Pancreas (tissue), 10 donors: ENCODE results near the gene JAKMIP3. TPM values are rescaled to one million over a fixed set of nuclear protein-coding genes. Genes with fewer than 3 reads are reported as not detected.

Experiments used
- ATAC-seq, 4 donors: fragments of 200-7000 bp; cut with Tn5 transposase; one replicate each; pipeline versions ENCODE4 v1.8.0 to v1.9.1; 2020; ENCODE audit warnings: mild to moderate bottlenecking in 4 of 4, moderate library complexity in 4 of 4
- DNase-seq, 6 donors: peaks; one replicate each; pipeline ENCODE4 v3.0.0-alpha.2; 2020
- FAIRE-seq: peaks from 2 replicates; lab custom pipeline; 2012; peaks lifted over from hg19 to GRCh38; lab: Jason Lieb, UNC
- H3K27ac ChIP-seq, 4 donors: fragments of 200-600 bp; sonication (generic); 1 replicate in 3 of 4; 2 replicates in 1 of 4; pipeline versions ENCODE4 v1.5.0 to v1.8.0; 2020
- H3K27me3 ChIP-seq, 4 donors: fragments of 200-600 bp; one replicate each; pipeline ENCODE4 v1.8.0; 2021
- H3K36me3 ChIP-seq, 3 donors: fragments of 200-600 bp; sonication (generic) in 1 of 3; one replicate each; pipeline versions ENCODE4 v1.5.0 to v1.8.0; 2020 to 2021
- H3K4me1 ChIP-seq, 3 donors: fragments of 200-600 bp; one replicate each; pipeline ENCODE4 v1.8.0; 2021
- H3K4me3 ChIP-seq, 4 donors: fragments of 200-600 bp; sonication (generic) in 2 of 4; one replicate each; pipeline versions ENCODE4 v1.5.0 to v1.8.0; 2020 to 2021
- H3K9me3 ChIP-seq, 4 donors: fragments of 200-600 bp; one replicate each; pipeline ENCODE4 v1.8.0; 2021
- WGBS, 2 donors: extraction: QIAGEN DNeasy Blood & Tissue Kit; methylation state at CpG; one replicate each; pipeline ENCODE4 v1.1.7; 2013; 5-methylcytosine and 5-hydroxymethylcytosine counted together
- intact Hi-C, 3 donors: fragments of 100-400 bp; cut with DNase I; formaldehyde crosslinking; loops; one replicate each; pipeline versions ENCODE4 v1.11.1 to v1.14.2; 2022
- polyA plus RNA-seq, 2 donors: library from polyadenylated mRNA; stranded (reverse); fragments of 200-250 nt; gene quantifications; one replicate each; pipeline ENCODE4 v1.2.3, GENCODE V29; 2013
- total RNA-seq, 6 donors: library from RNA; stranded (reverse); fragmentation: NEBNext Ultra II Directional in 4 of 6; extraction: Animal tissue kit (Norgen Biotek cat#: 25700) in 4 of 6; gene quantifications; one replicate each; pipeline versions ENCODE4 v1.2.1 to v1.2.4, GENCODE V29; 2021 to 2023
- TF ChIP-seq, protein P1 (sequence below), 4 donors: fragments of 200-600 bp; sonication (generic) in 3 of 4; IDR thresholded peaks; one replicate each; pipeline versions ENCODE4 v1.5.0 to v1.8.0; 2021; ENCODE audit warnings: antibody characterized with exemption in 4 of 4
- donor health status: healthy with polysubstance abuse.
- donor health status: DM: no; HTN: no; CAD: no; lungs with moderate emphysema.
- donor health status: DM: no; HTN: no; CAD: no.
- donor health status: control.
- donor health status: control.
- donor health status: Bipolar disorder and iron deficiency.
- donor health status: DM: yes; HTN: yes; CAD: no.
- donor health status: DM: no; HTN: no; CAD: no.
- donor health status: DM: no; HTN: no; CAD: no.
- donor health status: DM: yes; HTN: yes; CAD: no.

Gene JAKMIP3
- total and polyA plus RNA-seq, 8 donors = 0.19 to 1.4 (median 0.33) TPM

DNA sequence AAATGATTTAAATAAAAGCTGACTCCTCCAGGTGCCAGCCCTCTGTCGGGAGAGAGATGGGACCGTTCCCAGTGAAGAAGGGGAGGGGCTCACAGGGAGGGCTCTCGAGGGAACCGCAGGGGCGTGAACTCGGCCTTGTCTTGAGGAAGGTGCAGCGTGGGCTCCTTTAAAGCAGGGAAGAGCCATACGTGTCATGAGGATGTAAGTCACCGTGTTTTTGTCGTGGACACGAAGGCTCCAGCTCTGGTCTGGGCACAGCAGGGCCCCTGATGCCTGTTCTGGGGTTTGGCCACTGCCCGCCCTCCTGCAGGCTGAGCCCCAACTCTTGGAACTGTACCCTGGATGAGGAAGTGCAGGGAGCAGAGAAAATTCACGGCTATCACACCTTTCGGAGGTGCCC lies 45.0 kb downstream of the JAKMIP3 start:
- H3K4me3 ChIP-seq = no peak overlapping the region
- DNase-seq (peak in 1 of 6 donors; percentile 3), FAIRE-seq (no peak), ATAC-seq (no peak)
- intact Hi-C loops = no loop called here
- no peak overlapping the region for H3K27ac ChIP-seq
- TF ChIP-seq, protein P1, sequence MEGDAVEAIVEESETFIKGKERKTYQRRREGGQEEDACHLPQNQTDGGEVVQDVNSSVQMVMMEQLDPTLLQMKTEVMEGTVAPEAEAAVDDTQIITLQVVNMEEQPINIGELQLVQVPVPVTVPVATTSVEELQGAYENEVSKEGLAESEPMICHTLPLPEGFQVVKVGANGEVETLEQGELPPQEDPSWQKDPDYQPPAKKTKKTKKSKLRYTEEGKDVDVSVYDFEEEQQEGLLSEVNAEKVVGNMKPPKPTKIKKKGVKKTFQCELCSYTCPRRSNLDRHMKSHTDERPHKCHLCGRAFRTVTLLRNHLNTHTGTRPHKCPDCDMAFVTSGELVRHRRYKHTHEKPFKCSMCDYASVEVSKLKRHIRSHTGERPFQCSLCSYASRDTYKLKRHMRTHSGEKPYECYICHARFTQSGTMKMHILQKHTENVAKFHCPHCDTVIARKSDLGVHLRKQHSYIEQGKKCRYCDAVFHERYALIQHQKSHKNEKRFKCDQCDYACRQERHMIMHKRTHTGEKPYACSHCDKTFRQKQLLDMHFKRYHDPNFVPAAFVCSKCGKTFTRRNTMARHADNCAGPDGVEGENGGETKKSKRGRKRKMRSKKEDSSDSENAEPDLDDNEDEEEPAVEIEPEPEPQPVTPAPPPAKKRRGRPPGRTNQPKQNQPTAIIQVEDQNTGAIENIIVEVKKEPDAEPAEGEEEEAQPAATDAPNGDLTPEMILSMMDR (IDR thresholded peaks at IDR 0.05) = no peak
- no peaks in the 10 kb centered on the region for H3K36me3 ChIP-seq
- no peaks in the 10 kb centered on the region for H3K4me1 ChIP-seq
- no peaks in the 10 kb centered on the region for H3K27me3 ChIP-seq
- WGBS, 2 donors = 56 to 64% methylated on average over 14 of the region's 14 CpGs
- no peaks in the 10 kb centered on the region for H3K9me3 ChIP-seq

DNA sequence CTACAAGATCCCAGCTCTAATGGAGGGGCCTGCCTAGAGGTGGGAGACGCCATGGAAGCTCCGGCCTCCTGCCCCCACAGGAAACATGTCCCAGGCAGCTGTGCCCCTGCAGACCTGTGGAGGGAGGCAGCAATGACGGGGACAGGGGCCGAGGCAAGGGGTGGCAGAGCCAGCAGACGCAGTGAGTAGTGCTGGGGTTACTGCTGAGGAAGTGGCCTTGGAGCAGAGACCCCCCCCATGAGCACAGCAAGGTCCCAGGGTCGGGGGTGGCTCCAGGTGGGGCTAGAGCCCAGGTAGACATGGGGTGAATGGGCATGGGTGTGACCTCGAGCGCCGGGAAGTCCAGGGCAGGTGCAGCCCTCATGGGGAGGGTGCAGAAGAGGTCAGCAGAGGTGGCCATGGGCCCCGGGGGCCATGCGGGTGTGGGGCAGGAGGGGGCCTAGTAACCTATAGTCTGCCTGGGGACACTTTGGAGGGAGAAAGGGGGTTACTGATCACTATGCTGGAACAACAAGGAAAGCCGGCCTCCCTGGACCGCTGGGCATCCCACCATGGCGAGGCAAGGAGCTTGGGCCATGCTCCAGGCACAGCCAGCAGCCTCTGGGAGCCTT lies 45.5 kb downstream of the JAKMIP3 start:
- 60 to 73% methylated on average over 14 of the region's 14 CpGs for WGBS, 2 donors
- FAIRE-seq (no peak), DNase-seq (peak in 2 of 6 donors; percentile 5 to 39), ATAC-seq (no peak)
- TF ChIP-seq, protein P1 (IDR thresholded peaks at IDR 0.05) = no peak
- Histone ChIP-seq H3K9me3 (no peaks in the 10 kb centered on the region), H3K4me3 (no peak overlapping the region), H3K27me3 (no peaks in the 10 kb centered on the region), H3K4me1 (no peaks in the 10 kb centered on the region), H3K36me3 (no peaks in the 10 kb centered on the region), H3K27ac (no peak overlapping the region)
- intact Hi-C loops = no loop called here

DNA sequence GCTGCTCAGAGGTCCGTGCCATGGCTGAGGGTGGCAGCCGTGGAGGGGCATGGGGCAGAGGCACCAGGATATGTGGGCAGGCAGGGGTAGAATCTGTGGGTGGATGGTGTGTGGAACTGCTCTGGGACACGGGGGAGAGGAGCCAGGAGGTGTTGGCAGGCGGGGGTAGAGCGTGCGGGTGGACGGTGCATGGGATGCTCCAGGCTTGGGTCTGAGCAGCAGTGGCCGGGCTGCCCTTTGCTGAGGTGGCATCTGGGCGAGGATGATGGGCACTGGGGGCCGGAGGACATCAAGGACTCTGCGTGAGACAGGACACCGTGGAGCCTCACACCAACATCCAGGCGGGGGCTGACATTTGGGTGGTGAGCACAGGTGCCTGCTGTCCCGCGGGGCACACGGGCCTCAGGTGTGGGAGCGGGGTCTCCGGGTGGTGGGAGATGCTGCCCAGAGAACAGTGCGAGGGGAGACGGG lies 46.2 kb downstream of the JAKMIP3 start:
- ATAC-seq (no peak), FAIRE-seq (no peak), DNase-seq (peak in 2 of 6 donors; percentile 2 to 44)
- Histone ChIP-seq H3K27me3 (no peaks in the 10 kb centered on the region), H3K27ac (no peak overlapping the region), H3K9me3 (no peaks in the 10 kb centered on the region), H3K4me1 (no peaks in the 10 kb centered on the region), H3K36me3 (no peaks in the 10 kb centered on the region), H3K4me3 (no peak overlapping the region)
- TF ChIP-seq, protein P1 (IDR thresholded peaks at IDR 0.05) = no peak
- intact Hi-C loops = no loop called here
- WGBS, 2 donors = 68 to 76% methylated on average over 20 of the region's 20 CpGs

DNA sequence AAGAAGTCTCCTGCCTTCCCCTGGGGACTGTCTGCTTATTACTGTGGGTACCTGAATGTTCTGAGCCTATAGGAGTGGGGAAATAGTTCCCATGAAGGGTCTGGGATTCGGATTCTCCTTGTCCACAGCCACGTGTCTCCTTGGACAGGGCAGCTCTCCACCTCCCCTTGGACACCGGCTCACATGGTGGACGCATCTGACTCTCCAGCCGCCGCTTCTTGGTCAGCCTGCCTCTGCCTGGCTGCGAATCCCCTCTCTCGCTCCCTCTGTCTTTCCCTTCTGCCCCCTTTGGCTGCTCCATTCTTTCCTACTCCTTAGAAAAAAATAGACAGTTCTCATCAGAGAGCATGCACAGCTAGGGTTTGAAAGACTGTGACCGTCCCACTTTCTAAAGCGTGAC lies 46.9 kb downstream of the JAKMIP3 start:
- FAIRE-seq = no peak
- H3K27me3 ChIP-seq = no peaks in the 10 kb centered on the region
- H3K27ac ChIP-seq = no peak overlapping the region
- intact Hi-C loops = no loop called here
- no peak overlapping the region for H3K4me3 ChIP-seq
- no peak for DNase-seq
- H3K9me3 ChIP-seq = no peaks in the 10 kb centered on the region
- H3K4me1 ChIP-seq = no peaks in the 10 kb centered on the region
- WGBS, 2 donors = 66 to 76% methylated on average over 10 of the region's 10 CpGs
- no peaks in the 10 kb centered on the region for H3K36me3 ChIP-seq
- ATAC-seq = no peak
- TF ChIP-seq, protein P1 (IDR thresholded peaks at IDR 0.05) = no peak

DNA sequence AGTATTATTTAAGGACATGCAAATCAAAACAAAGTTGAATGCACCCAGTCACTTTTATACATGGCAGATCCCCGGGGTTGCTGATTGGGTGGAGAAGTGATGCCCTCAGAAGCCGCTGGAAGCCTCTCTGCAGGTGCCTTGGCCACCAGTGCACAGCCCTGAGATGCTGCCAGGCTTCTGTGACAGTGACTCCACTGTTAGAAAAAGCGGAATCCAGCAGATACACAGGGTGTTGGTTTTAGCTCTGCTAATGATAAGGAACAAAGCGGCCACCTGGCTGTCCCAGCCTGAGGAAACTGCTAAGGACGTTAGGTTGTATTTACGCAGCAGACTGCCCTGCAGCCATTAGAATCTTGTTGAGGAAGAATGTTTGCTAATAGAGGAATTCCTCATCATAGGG lies 47.5 kb downstream of the JAKMIP3 start:
- no peak for DNase-seq
- 25 to 30% methylated on average over 6 of the region's 6 CpGs for WGBS, 2 donors

More for the DNA sequence above, 47.5 kb downstream of the JAKMIP3 start:
- H3K4me3 ChIP-seq = no peak overlapping the region
- H3K4me1 ChIP-seq = no peaks in the 10 kb centered on the region
- H3K36me3 ChIP-seq = no peaks in the 10 kb centered on the region
- ATAC-seq = peak in 1 of 4 donors; percentile 13
- H3K9me3 ChIP-seq = no peaks in the 10 kb centered on the region
- H3K27me3 ChIP-seq = no peaks in the 10 kb centered on the region
- intact Hi-C loops = no loop called here
- no peak overlapping the region for H3K27ac ChIP-seq
- TF ChIP-seq, protein P1 (IDR thresholded peaks at IDR 0.05) = no peak
- FAIRE-seq = no peak
